PC-9 (cell line): ENCODE results near the gene MYO7B.

Experiments
- CTCF ChIP-seq: fragments of 200-600 bp; sonication (generic); conservative IDR thresholded peaks from 2 replicates; pipeline ENCODE4 v1.6.1; 2017; ENCODE audit warnings: mixed run types, antibody characterized with exemption, mild to moderate bottlenecking, moderate library complexity
- EZH2 ChIP-seq: fragments of 200-600 bp; sonication (generic); IDR thresholded peaks from 2 replicates; pipeline ENCODE4 v1.8.0; 2017; ENCODE audit warnings: antibody characterized with exemption, low read depth

- TF ChIP-seq CTCF = no peak
- no peak for TF ChIP-seq EZH2
Measured at GRCh38 chr2:127663566-127664064, 128.1 kb downstream of the MYO7B start.
